OCI-LY1 (cell line): ENCODE results near the gene GALNT17.

Experiments
- EZH2 ChIP-seq: fragments of 200-600 bp; sonication (generic), shearing (Covaris generic); IDR thresholded peaks from 2 replicates; pipeline ENCODE4 v1.8.0; 2017; ENCODE audit warnings: borderline replicate concordance, mixed run types, mild to moderate bottlenecking, antibody characterized with exemption, low read length, moderate library complexity, mixed read lengths
- TF ChIP-seq, protein P1 (sequence below): fragments of 200-600 bp; sonication (generic), shearing (Covaris generic); IDR thresholded peaks from 2 replicates; pipeline ENCODE4 v1.5.1; 2017; ENCODE audit warnings: mild to moderate bottlenecking, antibody characterized with exemption, low read length, moderate library complexity, mixed read lengths

DNA sequence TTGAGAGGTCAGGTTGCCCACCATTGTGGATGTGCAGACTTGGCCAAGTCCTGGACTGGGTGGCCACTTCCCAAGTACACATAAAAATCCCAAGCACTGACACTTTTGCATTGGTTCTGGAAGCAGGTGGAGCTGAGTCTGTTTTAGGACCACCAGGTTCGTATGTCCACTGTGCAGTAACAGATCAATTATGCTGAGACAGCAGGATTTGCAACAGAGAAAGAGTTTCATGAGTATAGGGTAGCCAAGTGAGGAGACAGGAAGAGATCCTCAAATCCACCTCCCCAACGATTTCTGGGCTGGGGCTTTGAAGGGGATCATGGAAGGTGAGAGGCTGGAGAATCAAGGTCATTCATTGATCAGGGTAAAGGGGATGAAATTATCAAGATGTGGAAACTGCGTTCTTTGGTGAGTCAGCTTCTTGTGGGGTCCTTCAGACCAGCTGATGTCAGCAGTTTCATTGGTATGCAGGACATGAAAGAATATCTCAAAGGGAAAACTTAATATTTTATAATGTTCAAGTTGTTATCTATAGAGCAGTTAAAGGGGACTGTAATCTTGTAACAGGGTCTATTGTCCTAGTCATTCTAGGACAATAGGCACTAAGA is 277.7 kb downstream of the GALNT17 start:
- no peak for TF ChIP-seq EZH2
- TF ChIP-seq, protein P1, sequence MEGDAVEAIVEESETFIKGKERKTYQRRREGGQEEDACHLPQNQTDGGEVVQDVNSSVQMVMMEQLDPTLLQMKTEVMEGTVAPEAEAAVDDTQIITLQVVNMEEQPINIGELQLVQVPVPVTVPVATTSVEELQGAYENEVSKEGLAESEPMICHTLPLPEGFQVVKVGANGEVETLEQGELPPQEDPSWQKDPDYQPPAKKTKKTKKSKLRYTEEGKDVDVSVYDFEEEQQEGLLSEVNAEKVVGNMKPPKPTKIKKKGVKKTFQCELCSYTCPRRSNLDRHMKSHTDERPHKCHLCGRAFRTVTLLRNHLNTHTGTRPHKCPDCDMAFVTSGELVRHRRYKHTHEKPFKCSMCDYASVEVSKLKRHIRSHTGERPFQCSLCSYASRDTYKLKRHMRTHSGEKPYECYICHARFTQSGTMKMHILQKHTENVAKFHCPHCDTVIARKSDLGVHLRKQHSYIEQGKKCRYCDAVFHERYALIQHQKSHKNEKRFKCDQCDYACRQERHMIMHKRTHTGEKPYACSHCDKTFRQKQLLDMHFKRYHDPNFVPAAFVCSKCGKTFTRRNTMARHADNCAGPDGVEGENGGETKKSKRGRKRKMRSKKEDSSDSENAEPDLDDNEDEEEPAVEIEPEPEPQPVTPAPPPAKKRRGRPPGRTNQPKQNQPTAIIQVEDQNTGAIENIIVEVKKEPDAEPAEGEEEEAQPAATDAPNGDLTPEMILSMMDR, result no peak
